Measurements from ENCODE around the gene USP47.

Gene USP47

DNA sequence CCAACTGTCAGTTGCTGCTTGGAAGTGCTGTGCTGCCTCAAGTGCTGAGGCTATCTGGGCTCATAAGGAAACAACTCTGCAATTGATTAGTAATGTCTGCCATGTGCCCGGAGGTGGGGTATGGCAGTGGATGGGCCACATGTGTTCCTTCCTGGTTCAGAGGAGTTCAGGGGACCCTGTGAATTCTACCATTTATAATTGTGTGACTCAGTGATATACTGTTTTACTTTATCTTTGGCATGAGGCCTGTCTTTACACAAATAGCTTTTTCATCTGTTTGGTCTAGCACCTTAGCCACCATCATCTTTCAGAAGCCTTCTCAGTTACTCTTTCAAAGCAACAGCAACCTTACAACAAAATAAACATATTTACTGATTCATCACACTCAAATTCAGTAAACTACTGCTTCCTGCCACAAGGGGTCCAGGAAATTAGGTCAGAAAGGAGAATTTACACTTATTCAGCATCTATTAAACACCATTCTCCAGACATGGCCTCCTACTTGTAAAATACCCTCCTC lies 145.8 kb downstream of the USP47 start:
- CTCF ChIA-PET: no interaction called here
- POLR2A ChIA-PET: no interaction called here
- no peak for DNase-seq (ENCODE audit: extremely low spot score)
- TF ChIP-seq FOXK2 (IDR thresholded peaks at IDR 0.05) (no peak), L3MBTL2 (conservative IDR thresholded peaks at IDR 0.05) (0 out of 2 replicates have a peak, but pooled peaks have one; percentile 12), SP1 (IDR thresholded peaks at IDR 0.05) (no peak)

- TF ChIP-seq BHLHE40 (IDR thresholded peaks at IDR 0.05; ENCODE audit: borderline replicate concordance) (no peak), ARNT (IDR thresholded peaks at IDR 0.05) (no peak), SUZ12 (IDR thresholded peaks at IDR 0.05) (no peak), HDGF (IDR thresholded peaks at IDR 0.05; ENCODE audit: borderline replicate concordance) (no peak), FOXA1 (IDR thresholded peaks at IDR 0.05) (no peak), L3MBTL2 (conservative IDR thresholded peaks at IDR 0.05) (no peak), TARDBP (IDR thresholded peaks at IDR 0.05) (no peak), ELF4 (IDR thresholded peaks at IDR 0.05) (no peak), CTBP1 (IDR thresholded peaks at IDR 0.05; ENCODE audit: borderline replicate concordance) (no peak), LEF1 (IDR thresholded peaks at IDR 0.05; ENCODE audit: borderline replicate concordance) (no peak), FOXK2 (IDR thresholded peaks at IDR 0.05) (no peak), PKNOX1 (IDR thresholded peaks at IDR 0.05) (no peak), FOXM1 (IDR thresholded peaks at IDR 0.05; ENCODE audit: borderline replicate concordance) (no peak), ZNF384 (IDR thresholded peaks at IDR 0.05) (no peak), NFRKB (IDR thresholded peaks at IDR 0.05) (no peak)
- ChIA-PET POLR2A (no interaction called here), CTCF (no interaction called here)
- no peak for DNase-seq (ENCODE audit: extremely low spot score)
Measured at GRCh38 chr11:11988099-11988651, 146.4 kb downstream of the USP47 start.

- TF ChIP-seq L3MBTL2 (conservative IDR thresholded peaks at IDR 0.05) (no peak), ELF4 (IDR thresholded peaks at IDR 0.05) (no peak), FOXA1 (IDR thresholded peaks at IDR 0.05) (no peak), LEF1 (IDR thresholded peaks at IDR 0.05; ENCODE audit: borderline replicate concordance) (no peak), SUZ12 (IDR thresholded peaks at IDR 0.05) (no peak), CTBP1 (IDR thresholded peaks at IDR 0.05; ENCODE audit: borderline replicate concordance) (no peak), FOXK2 (IDR thresholded peaks at IDR 0.05) (no peak), HDGF (IDR thresholded peaks at IDR 0.05; ENCODE audit: borderline replicate concordance) (no peak), NFRKB (IDR thresholded peaks at IDR 0.05) (no peak), PKNOX1 (IDR thresholded peaks at IDR 0.05) (no peak), BHLHE40 (IDR thresholded peaks at IDR 0.05; ENCODE audit: borderline replicate concordance) (no peak), SP1 (IDR thresholded peaks at IDR 0.05) (no peak), ARNT (IDR thresholded peaks at IDR 0.05) (no peak), FOXM1 (IDR thresholded peaks at IDR 0.05; ENCODE audit: borderline replicate concordance) (no peak), TARDBP (IDR thresholded peaks at IDR 0.05) (no peak), ZNF384 (IDR thresholded peaks at IDR 0.05) (no peak)
- POLR2A ChIA-PET: no interaction called here
- no peak for DNase-seq (ENCODE audit: extremely low spot score)
- CTCF ChIA-PET: no interaction called here
Measured at GRCh38 chr11:11988681-11989261, 147.0 kb downstream of the USP47 start.

GRCh38 chr11:11989774-11990744 lies 148.3 kb downstream of the USP47 start:
- no peak for DNase-seq (ENCODE audit: extremely low spot score)
- ChIA-PET POLR2A (interaction anchor here (0.6 kb wide), 1 partner anchor 509 kb away, joined by 3 read pairs; no protein-coding TSS in a partner anchor), CTCF (no interaction called here)
- TF ChIP-seq FOXA1 (IDR thresholded peaks at IDR 0.05) (no peak), ARNT (IDR thresholded peaks at IDR 0.05) (no peak), FOXK2 (IDR thresholded peaks at IDR 0.05) (no peak), PKNOX1 (IDR thresholded peaks at IDR 0.05) (no peak), ELF4 (IDR thresholded peaks at IDR 0.05) (no peak), SUZ12 (IDR thresholded peaks at IDR 0.05) (no peak)

DNA sequence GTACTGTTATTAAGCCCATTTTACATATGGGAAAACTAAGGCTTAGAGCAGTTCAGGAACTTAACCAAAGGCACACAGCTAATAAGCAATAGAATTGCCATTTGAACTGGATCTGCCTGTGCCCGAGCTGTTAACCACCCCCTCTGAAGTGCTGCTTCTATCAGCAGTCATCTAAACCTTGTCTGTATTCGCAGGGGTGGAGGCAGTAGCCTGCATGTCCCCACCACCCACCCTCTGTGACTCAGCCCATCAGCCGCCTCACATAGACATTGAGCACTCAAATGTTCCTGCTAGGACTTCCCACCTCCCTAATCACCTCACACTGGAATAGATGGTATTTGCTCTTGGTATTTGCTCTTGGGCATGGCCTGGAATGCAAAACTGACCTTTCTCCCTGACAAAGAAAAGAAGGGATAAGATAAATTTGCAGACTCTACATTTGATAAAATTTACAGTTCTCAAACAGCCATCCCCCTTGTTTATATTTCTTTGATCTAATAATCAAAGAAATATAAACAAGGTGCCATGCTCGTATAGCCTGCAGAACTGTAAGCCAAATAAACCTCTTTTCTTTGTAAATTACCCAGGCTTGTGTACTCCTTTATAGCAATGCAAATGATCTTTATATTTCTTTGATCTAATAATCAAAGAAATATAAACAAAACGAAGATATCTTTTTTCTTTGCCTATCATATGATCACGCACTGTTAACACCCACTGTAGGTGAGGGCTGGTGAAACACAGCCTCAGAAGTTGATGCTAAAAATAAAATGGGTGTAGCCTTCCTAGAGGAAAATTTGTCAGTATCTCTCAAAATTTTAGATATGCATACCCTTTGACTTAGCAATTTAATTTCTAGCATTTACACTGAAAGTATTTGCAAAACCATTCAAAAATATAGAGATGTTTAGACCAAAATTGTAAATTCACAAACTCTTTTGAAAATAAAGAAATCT lies 150.8 kb downstream of the USP47 start:
- CTCF ChIA-PET: interaction anchor here (0.6 to 0.8 kb wide), 2 partner anchors 15 to 1495 kb away, joined by 3 to 4 read pairs; no protein-coding TSS in a partner anchor
- TF ChIP-seq SUZ12 (IDR thresholded peaks at IDR 0.05): no peak
- TF ChIP-seq FOXM1 (IDR thresholded peaks at IDR 0.05; ENCODE audit: borderline replicate concordance): no peak
- TF ChIP-seq CTBP1 (IDR thresholded peaks at IDR 0.05; ENCODE audit: borderline replicate concordance): no peak
- TF ChIP-seq HDGF (IDR thresholded peaks at IDR 0.05; ENCODE audit: borderline replicate concordance): no peak
- TF ChIP-seq ELF4 (IDR thresholded peaks at IDR 0.05): no peak
- TF ChIP-seq FOXK2 (IDR thresholded peaks at IDR 0.05): no peak
- TF ChIP-seq LEF1 (IDR thresholded peaks at IDR 0.05; ENCODE audit: borderline replicate concordance): no peak
- no peak for DNase-seq (ENCODE audit: extremely low spot score)
- POLR2A ChIA-PET: no interaction called here
